Measurements from ENCODE around the gene ATG16L1. TPM values are rescaled to one million over a fixed set of nuclear protein-coding genes. Genes with fewer than 3 reads are reported as not detected.

ATG16L1 gene
- 32.5 to 43.3 TPM (median 39.6 TPM) in 5 replicates for total RNA-seq (2022; extraction: Qiagen RNA extraction)

GRCh38 chr2:233251306-233252116, at the start of gene ATG16L1:
Gene ATG16L1 (plus strand): TSS chr2:233251673. CDS start chr2:233251828, 155 bp downstream.

GRCh38 chr2:233307565-233307964, 56.1 kb downstream of the ATG16L1 start, which contains the start of gene SAG:
Gene SAG (plus strand): TSS chr2:233307816. CDS start chr2:233309190, 1,374 bp downstream.

Other genes with a start within 250 kb of the ATG16L1 start
- 12.6 to 17.0 TPM (median 14.6 TPM) in 5 replicates for gene NGEF, start 238.4 kb upstream of the ATG16L1 start, total RNA-seq (2022; extraction: Qiagen RNA extraction)
- not detected in 5 replicates for gene NEU2, start 219.0 kb upstream of the ATG16L1 start, total RNA-seq (2022; extraction: Qiagen RNA extraction)
- gene INPP5D, start 191.3 kb upstream of the ATG16L1 start, total RNA-seq (2022; extraction: Qiagen RNA extraction), result 0.40 to 0.70 TPM (median 0.62 TPM) in 5 replicates
- gene SAG, start 56.1 kb downstream of the ATG16L1 start, total RNA-seq (2022; extraction: Qiagen RNA extraction), result 0.24 TPM in 1 of 5 replicates, not detected in the others
- gene DGKD, start 102.8 kb downstream of the ATG16L1 start, total RNA-seq (2022; extraction: Qiagen RNA extraction), result 50.3 to 90.9 TPM (median 74.3 TPM) in 5 replicates

Measured in A549 treated with dexamethasone at 1 μM for 4 hours (cell line).